Caco-2 (cell line): ENCODE data around the gene MRTFA. TPM values are rescaled to one million over a fixed set of nuclear protein-coding genes. Genes with fewer than 3 reads are reported as not detected.

ENCODE experiments used
- BruUV-seq: library from RNA; stranded (reverse); fragments of 400-500 nt; replicated peaks from 2 replicates; lab custom pipeline; 2021; lab: Mats Ljungman, UMichigan
- CTCF ChIA-PET: fragments of 300-600 bp; sonication (Branson Sonifier 250); formaldehyde crosslinking; loops from one replicate; lab custom pipeline; 2022; ENCODE audit warnings: antibody characterized with exemption; lab: Charles Lee
- POLR2A ChIA-PET: fragments of 300-600 bp; sonication (Branson Sonifier 250); formaldehyde crosslinking; loops from one replicate; lab custom pipeline; 2022; ENCODE audit warnings: antibody characterized with exemption; lab: Charles Lee
- DNase-seq, 2 experiments: peaks; one replicate each; pipeline versions ENCODE4 v3.0.0 to v3.0.0-alpha.2; 2020 to 2022
- H3K27me3 ChIP-seq: replicated peaks from 2 replicates; pipeline ENCODE4 v1.6.0; 2011; ENCODE audit warnings: low read length; ENCODE audit not compliant: control insufficient read depth, insufficient read depth
- H3K36me3 ChIP-seq: 2 replicates; pipeline ENCODE4 v1.5.1; 2011; ENCODE audit warnings: low read length; ENCODE audit not compliant: control insufficient read depth, insufficient read depth
- H3K4me1 ChIP-seq: fragments of 250-450 bp; sonication (Bioruptor Pico); 2 replicates; pipeline ENCODE4 v1.5.1; 2020; ENCODE audit warnings: mild to moderate bottlenecking
- H3K4me3 ChIP-seq: 2 replicates; pipeline ENCODE4 v1.5.1; 2011; ENCODE audit warnings: low read depth, mild to moderate bottlenecking, control low read depth, low read length
- H3K9me3 ChIP-seq: fragments of 250-450 bp; sonication (Bioruptor Pico); 2 replicates; pipeline ENCODE4 v1.5.1; 2020; ENCODE audit warnings: mild to moderate bottlenecking, moderate library complexity
- H3K27ac Mint-ChIP-seq: one replicate; pipeline ENCODE4 v1.8.0; 2022; ENCODE audit warnings: mixed read lengths; ENCODE audit not compliant: unreplicated experiment
- H3K27me3 Mint-ChIP-seq: one replicate; pipeline ENCODE4 v1.8.0; 2022; ENCODE audit warnings: mixed read lengths; ENCODE audit not compliant: insufficient read depth, unreplicated experiment
- H3K36me3 Mint-ChIP-seq: one replicate; pipeline ENCODE4 v1.8.0; 2022; ENCODE audit warnings: mild to moderate bottlenecking, mixed read lengths; ENCODE audit not compliant: insufficient read depth, unreplicated experiment
- H3K4me1 Mint-ChIP-seq: one replicate; pipeline ENCODE4 v1.8.0; 2022; ENCODE audit warnings: low read depth, mixed read lengths; ENCODE audit not compliant: unreplicated experiment
- H3K4me3 Mint-ChIP-seq: one replicate; pipeline ENCODE4 v1.8.0; 2022; ENCODE audit warnings: mild to moderate bottlenecking, moderate library complexity, mixed read lengths; ENCODE audit not compliant: unreplicated experiment
- H3K9me3 Mint-ChIP-seq: one replicate; pipeline ENCODE4 v1.8.0; 2022; ENCODE audit warnings: mixed read lengths; ENCODE audit not compliant: unreplicated experiment
- intact Hi-C: fragments of 100-400 bp; cut with micrococcal nuclease; formaldehyde crosslinking; loops from one replicate; pipeline ENCODE4 v1.10.0; 2022; ENCODE audit not compliant: unreplicated experiment
- total RNA-seq: library from RNA; stranded (reverse); gene quantifications from 2 replicates; pipeline ENCODE4 v1.2.3, GENCODE V29; 2022
- TF ChIP-seq, protein P1 (sequence below), 2 experiments: fragments of 200-600 bp in 1 of 2; IDR thresholded peaks; 1 replicate in 1 of 2; 2 replicates in 1 of 2; pipeline versions ENCODE4 v1.5.1 to v1.8.0; 2011 to 2022; ENCODE audit warnings: antibody characterized with exemption in 1 of 2, control low read depth in 1 of 2, inconsistent platforms in 1 of 2, low read depth in 1 of 2, low read length in 1 of 2, mild to moderate bottlenecking in 1 of 2, moderate library complexity in 1 of 2; ENCODE audit not compliant: insufficient read depth in 1 of 2, severe bottlenecking in 1 of 2, unreplicated experiment in 1 of 2

The MRTFA gene
- total RNA-seq, 1 experiment from 2014 or later: 38.7 TPM

- CTCF ChIA-PET: no interaction called here
- BruUV-seq: no TSS peak
- no peaks in the 10 kb centered on the region for H3K4me1 ChIP-seq
- no peaks in the 10 kb centered on the region for H3K27me3 Mint-ChIP-seq
- peaks cover 4% of the 10 kb centered on the region for H3K36me3 Mint-ChIP-seq
- H3K27ac Mint-ChIP-seq: no peak overlapping the region
- DNase-seq: no peak
- TF ChIP-seq, protein P1, sequence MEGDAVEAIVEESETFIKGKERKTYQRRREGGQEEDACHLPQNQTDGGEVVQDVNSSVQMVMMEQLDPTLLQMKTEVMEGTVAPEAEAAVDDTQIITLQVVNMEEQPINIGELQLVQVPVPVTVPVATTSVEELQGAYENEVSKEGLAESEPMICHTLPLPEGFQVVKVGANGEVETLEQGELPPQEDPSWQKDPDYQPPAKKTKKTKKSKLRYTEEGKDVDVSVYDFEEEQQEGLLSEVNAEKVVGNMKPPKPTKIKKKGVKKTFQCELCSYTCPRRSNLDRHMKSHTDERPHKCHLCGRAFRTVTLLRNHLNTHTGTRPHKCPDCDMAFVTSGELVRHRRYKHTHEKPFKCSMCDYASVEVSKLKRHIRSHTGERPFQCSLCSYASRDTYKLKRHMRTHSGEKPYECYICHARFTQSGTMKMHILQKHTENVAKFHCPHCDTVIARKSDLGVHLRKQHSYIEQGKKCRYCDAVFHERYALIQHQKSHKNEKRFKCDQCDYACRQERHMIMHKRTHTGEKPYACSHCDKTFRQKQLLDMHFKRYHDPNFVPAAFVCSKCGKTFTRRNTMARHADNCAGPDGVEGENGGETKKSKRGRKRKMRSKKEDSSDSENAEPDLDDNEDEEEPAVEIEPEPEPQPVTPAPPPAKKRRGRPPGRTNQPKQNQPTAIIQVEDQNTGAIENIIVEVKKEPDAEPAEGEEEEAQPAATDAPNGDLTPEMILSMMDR (IDR thresholded peaks at IDR 0.05; ENCODE audit: insufficient read depth in 1 of 2, low read depth in 1 of 2, low read length in 1 of 2, severe bottlenecking in 1 of 2, unreplicated experiment in 1 of 2): no peak
- peaks cover 7% of the 10 kb centered on the region for H3K4me1 Mint-ChIP-seq
- no peak overlapping the region for H3K4me3 Mint-ChIP-seq
- H3K27me3 ChIP-seq: no peaks in the 10 kb centered on the region
- POLR2A ChIA-PET: no interaction called here
- no peak overlapping the region for H3K4me3 ChIP-seq
- intact Hi-C loops: no loop called here
- H3K9me3 Mint-ChIP-seq: no peaks in the 10 kb centered on the region
- no peaks in the 10 kb centered on the region for H3K36me3 ChIP-seq
- no peaks in the 10 kb centered on the region for H3K9me3 ChIP-seq
These were observed 240.9 kb downstream of the MRTFA start for GRCh38 chr22:40395607-40396006.

DNA sequence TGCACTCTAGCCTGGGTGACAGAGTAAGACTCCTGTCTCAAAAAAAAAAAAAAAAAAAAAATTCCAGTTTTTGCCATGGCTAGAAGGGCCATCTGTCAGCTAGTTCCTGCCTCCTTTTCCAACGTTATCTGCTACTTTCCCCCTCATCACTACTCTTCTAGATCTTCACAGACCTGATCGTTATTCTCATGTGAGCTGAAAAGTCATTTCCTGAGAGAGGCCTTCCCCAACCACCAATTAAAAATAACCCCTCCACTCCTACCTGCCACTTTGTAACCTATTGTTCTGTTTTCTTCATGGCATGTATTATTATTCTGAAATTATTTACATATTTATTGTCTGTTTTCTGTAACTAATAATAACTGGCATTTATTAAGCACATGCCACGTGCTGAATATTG, 241.9 kb downstream of the MRTFA start:
- Mint-ChIP-seq H3K4me1 (peaks cover 7% of the 10 kb centered on the region), H3K9me3 (no peaks in the 10 kb centered on the region), H3K36me3 (peaks cover 4% of the 10 kb centered on the region), H3K27ac (no peak overlapping the region), H3K4me3 (no peak overlapping the region), H3K27me3 (no peaks in the 10 kb centered on the region)
- no peak for DNase-seq
- Histone ChIP-seq H3K9me3 (no peaks in the 10 kb centered on the region), H3K36me3 (no peaks in the 10 kb centered on the region), H3K27me3 (no peaks in the 10 kb centered on the region), H3K4me3 (no peak overlapping the region), H3K4me1 (no peaks in the 10 kb centered on the region)
- ChIA-PET CTCF (interaction anchor here (0.7 kb wide), 1 partner anchor 257 kb away, joined by 4 read pairs; no protein-coding TSS in a partner anchor), POLR2A (no interaction called here)
- TF ChIP-seq, protein P1 (IDR thresholded peaks at IDR 0.05; ENCODE audit: insufficient read depth in 1 of 2, low read depth in 1 of 2, low read length in 1 of 2, severe bottlenecking in 1 of 2, unreplicated experiment in 1 of 2): no peak
- intact Hi-C loops: no loop called here
- BruUV-seq: no TSS peak

GRCh38 chr22:40392618-40393017, 243.9 kb downstream of the MRTFA start:
- DNase-seq: no peak
- peaks cover 6% of the 10 kb centered on the region; the same call in 1 of the 2 replicates for H3K4me1 ChIP-seq
- Mint-ChIP-seq H3K36me3 (no peaks in the 10 kb centered on the region), H3K4me3 (no peak overlapping the region), H3K9me3 (no peaks in the 10 kb centered on the region), H3K4me1 (peaks cover 21% of the 10 kb centered on the region), H3K27ac (no peak overlapping the region), H3K27me3 (no peaks in the 10 kb centered on the region)
- ChIA-PET CTCF (no interaction called here), POLR2A (no interaction called here)
- no peak overlapping the region for H3K4me3 ChIP-seq
- no peaks in the 10 kb centered on the region for H3K36me3 ChIP-seq
- H3K27me3 ChIP-seq: no peaks in the 10 kb centered on the region
- no peaks in the 10 kb centered on the region for H3K9me3 ChIP-seq
- no TSS peak for BruUV-seq
- TF ChIP-seq, protein P1 (IDR thresholded peaks at IDR 0.05; ENCODE audit: insufficient read depth in 1 of 2, low read depth in 1 of 2, low read length in 1 of 2, severe bottlenecking in 1 of 2, unreplicated experiment in 1 of 2): no peak
- intact Hi-C loops: no loop called here
